Urothelium cell line (cell line): Measurements from ENCODE around the gene TSPYL2.
A peak's percentile ranks its signal among the peaks of the same experiment; 100 is the strongest.

ENCODE experiments used
- DNase-seq: peaks from one replicate; pipeline ENCODE4 v3.0.0; 2011; ENCODE audit warnings: low spot score, mixed read lengths
- FAIRE-seq: peaks from 2 replicates; lab custom pipeline; 2011; peaks lifted over from hg19 to GRCh38; lab: Jason Lieb, UNC

Gene TSPYL2

GRCh38 chrX:53078943-53079342, 3.2 kb upstream of the TSPYL2 start:
- FAIRE-seq (no peak), DNase-seq (no peak)

- FAIRE-seq (no peak), DNase-seq (no peak)
These were observed 1.3 kb upstream of the TSPYL2 start for GRCh38 chrX:53080628-53081580.

GRCh38 chrX:53082773-53083616, 828 bp downstream of the TSPYL2 start:
- FAIRE-seq (no peak), DNase-seq (no peak)

GRCh38 chrX:53084043-53084570, 1.9 kb downstream of the TSPYL2 start:
- no peak for FAIRE-seq
- no peak for DNase-seq

GRCh38 chrX:53084863-53085262, 2.7 kb downstream of the TSPYL2 start:
- DNase-seq (no peak), FAIRE-seq (no peak)

GRCh38 chrX:53085661-53086229, 3.6 kb downstream of the TSPYL2 start:
- FAIRE-seq (no peak), DNase-seq (no peak)

GRCh38 chrX:53086464-53086863, 4.3 kb downstream of the TSPYL2 start:
- no peak for DNase-seq
- FAIRE-seq = no peak

- FAIRE-seq = no peak
- no peak for DNase-seq
These were observed 5.2 kb downstream of the TSPYL2 start for GRCh38 chrX:53087388-53087831.

GRCh38 chrX:53088136-53088974, 6.2 kb downstream of the TSPYL2 start:
- DNase-seq = no peak

GRCh38 chrX:53089224-53089842, 7.2 kb downstream of the TSPYL2 start:
- no peak for FAIRE-seq
- DNase-seq = peak; percentile 40

More at GRCh38 chrX:53088136-53088974, 6.2 kb downstream of the TSPYL2 start:
- no peak for FAIRE-seq

- DNase-seq (no peak), FAIRE-seq (no peak)
These were observed 7.8 kb downstream of the TSPYL2 start for GRCh38 chrX:53089925-53090324.

GRCh38 chrX:53091354-53091753, 9.2 kb downstream of the TSPYL2 start:
- FAIRE-seq = no peak
- DNase-seq = no peak

GRCh38 chrX:53093177-53093655, 11.0 kb downstream of the TSPYL2 start:
- DNase-seq (peak; percentile 79), FAIRE-seq (no peak)

- FAIRE-seq (no peak), DNase-seq (peak; percentile 92)
These were observed 11.8 kb downstream of the TSPYL2 start, which contains the start of gene KANTR for GRCh38 chrX:53093748-53094581. TSS of gene KANTR (plus strand) at chrX:53094142. CDS start at chrX:53124273, 30,131 bp downstream.

- DNase-seq (no peak), FAIRE-seq (no peak)
These were observed 12.4 kb downstream of the TSPYL2 start for GRCh38 chrX:53094582-53094905.

GRCh38 chrX:53095796-53096195, 13.6 kb downstream of the TSPYL2 start:
- FAIRE-seq = no peak
- no peak for DNase-seq

GRCh38 chrX:53114864-53115549, 32.8 kb downstream of the TSPYL2 start:
- FAIRE-seq (no peak), DNase-seq (no peak)

- DNase-seq = no peak
- FAIRE-seq = no peak
These were observed 33.3 kb downstream of the TSPYL2 start for GRCh38 chrX:53115550-53115874.
